Measurements from ENCODE around the gene SAYSD1.

GRCh38 chr6:39104528-39104927 lies 10.5 kb downstream of the SAYSD1 start:
- TF ChIP-seq EZH2phosphoT487 (IDR thresholded peaks at IDR 0.05; ENCODE audit: low read depth, severe bottlenecking, unreplicated experiment) = no peak
- TF ChIP-seq, protein P1, sequence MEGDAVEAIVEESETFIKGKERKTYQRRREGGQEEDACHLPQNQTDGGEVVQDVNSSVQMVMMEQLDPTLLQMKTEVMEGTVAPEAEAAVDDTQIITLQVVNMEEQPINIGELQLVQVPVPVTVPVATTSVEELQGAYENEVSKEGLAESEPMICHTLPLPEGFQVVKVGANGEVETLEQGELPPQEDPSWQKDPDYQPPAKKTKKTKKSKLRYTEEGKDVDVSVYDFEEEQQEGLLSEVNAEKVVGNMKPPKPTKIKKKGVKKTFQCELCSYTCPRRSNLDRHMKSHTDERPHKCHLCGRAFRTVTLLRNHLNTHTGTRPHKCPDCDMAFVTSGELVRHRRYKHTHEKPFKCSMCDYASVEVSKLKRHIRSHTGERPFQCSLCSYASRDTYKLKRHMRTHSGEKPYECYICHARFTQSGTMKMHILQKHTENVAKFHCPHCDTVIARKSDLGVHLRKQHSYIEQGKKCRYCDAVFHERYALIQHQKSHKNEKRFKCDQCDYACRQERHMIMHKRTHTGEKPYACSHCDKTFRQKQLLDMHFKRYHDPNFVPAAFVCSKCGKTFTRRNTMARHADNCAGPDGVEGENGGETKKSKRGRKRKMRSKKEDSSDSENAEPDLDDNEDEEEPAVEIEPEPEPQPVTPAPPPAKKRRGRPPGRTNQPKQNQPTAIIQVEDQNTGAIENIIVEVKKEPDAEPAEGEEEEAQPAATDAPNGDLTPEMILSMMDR (IDR thresholded peaks at IDR 0.05; ENCODE audit: poor library complexity) = no peak
- TF ChIP-seq EZH2 (IDR thresholded peaks at IDR 0.05; ENCODE audit: borderline replicate concordance) = no peak

All from hepatocyte (in vitro differentiated cells).